Fibroblast of lung (primary cell): ENCODE results near the gene MTNR1B. TPM values are rescaled to one million over a fixed set of nuclear protein-coding genes. Genes with fewer than 3 reads are reported as not detected.
A peak's percentile ranks its signal among the peaks of the same experiment; 100 is the strongest.

Experiments used
- DNase-seq, 2 donors: peaks; one replicate each; pipeline versions ENCODE4 v3.0.0 to v3.0.0-alpha.2; 2010; ENCODE audit warnings: low read depth in 2 of 2
- H2AFZ ChIP-seq: 2 replicates; pipeline ENCODE4 v1.5.1; 2012; ENCODE audit warnings: low read length, control low read depth, inconsistent platforms
- H3K27ac ChIP-seq: 2 replicates; pipeline ENCODE4 v1.5.1; 2011; ENCODE audit warnings: low read length, control low read depth; ENCODE audit not compliant: insufficient read depth
- H3K27me3 ChIP-seq: 2 replicates; pipeline ENCODE4 v1.5.1; 2011; ENCODE audit warnings: mild to moderate bottlenecking, low read length; ENCODE audit not compliant: control insufficient read depth, insufficient read depth
- H3K36me3 ChIP-seq: 2 replicates; pipeline ENCODE4 v1.5.1; 2011; ENCODE audit warnings: low read length; ENCODE audit not compliant: control insufficient read depth, insufficient read depth
- H3K4me1 ChIP-seq: 2 replicates; pipeline ENCODE4 v1.5.1; 2011; ENCODE audit warnings: low read length; ENCODE audit not compliant: control insufficient read depth, insufficient read depth; ENCODE audit errors: extremely low read depth
- H3K4me2 ChIP-seq: 2 replicates; pipeline ENCODE4 v1.5.1; 2011; ENCODE audit warnings: low read length, control low read depth; ENCODE audit not compliant: insufficient read depth; ENCODE audit errors: extremely low read depth
- H3K4me3 ChIP-seq, 4 experiments: fragments of 200-600 bp in 1 of 4; sonication (generic) in 1 of 4; replicated peaks in 1 of 4; 2 replicates each; pipeline ENCODE4 v1.5.1; 2011 to 2016; ENCODE audit warnings: low read length in 4 of 4, low read depth in 3 of 4, mild to moderate bottlenecking in 3 of 4, control low read depth in 2 of 4, inconsistent platforms in 1 of 4, mixed read lengths in 1 of 4; ENCODE audit not compliant: insufficient read depth in 1 of 4; ENCODE audit errors: control extremely low read depth in 1 of 4
- H3K79me2 ChIP-seq: 2 replicates; pipeline ENCODE4 v1.5.1; 2012; ENCODE audit warnings: mild to moderate bottlenecking, low read length, inconsistent platforms; ENCODE audit not compliant: control insufficient read depth, insufficient read depth
- H3K9ac ChIP-seq: 2 replicates; pipeline ENCODE4 v1.5.1; 2011; ENCODE audit warnings: mild to moderate bottlenecking, low read length, control low read depth; ENCODE audit not compliant: insufficient read depth
- H3K9me3 ChIP-seq: 2 replicates; pipeline ENCODE4 v1.5.1; 2012; ENCODE audit warnings: low read depth, low read length; ENCODE audit not compliant: control insufficient read depth, insufficient read depth
- H4K20me1 ChIP-seq: 2 replicates; pipeline ENCODE4 v1.5.1; 2011; ENCODE audit warnings: low read length; ENCODE audit not compliant: control insufficient read depth, insufficient read depth; ENCODE audit errors: extremely low read depth
- EZH2 ChIP-seq: IDR thresholded peaks from 2 replicates; pipeline ENCODE4 v1.5.1; 2012; ENCODE audit warnings: low read length, control low read depth, mild to moderate bottlenecking; ENCODE audit errors: missing control alignments
- polyA plus RNA-seq, 2 donors: library from polyadenylated mRNA; depleted of rRNA in 1 of 2; stranded (reverse) in 1 of 2; unstranded in 1 of 2; fragments of >200 nt; gene quantifications; 2 replicates each; pipeline ENCODE4 v1.2.1, GENCODE V29; 2011 to 2012; ENCODE audit warnings: missing spikeins in 1 of 2
- total RNA-seq: library from RNA; depleted of rRNA; stranded (reverse); fragments of >200 nt; gene quantifications from 2 replicates; pipeline ENCODE4 v1.2.1, GENCODE V29; 2014
- TF ChIP-seq, protein P1 (sequence below), 2 donors: IDR thresholded peaks in 1 of 2; conservative IDR thresholded peaks in 1 of 2; 1 replicate in 1 of 2; 2 replicates in 1 of 2; pipeline ENCODE4 v1.5.1; 2011 to 2012; ENCODE audit warnings: low read length in 2 of 2, control low read depth in 1 of 2, inconsistent platforms in 1 of 2, low read depth in 1 of 2, mild to moderate bottlenecking in 1 of 2

Gene MTNR1B
- total and polyA plus RNA-seq, 2 donors (not counting 1 experiment from before 2014, with no cell fraction given): not detected

DNA sequence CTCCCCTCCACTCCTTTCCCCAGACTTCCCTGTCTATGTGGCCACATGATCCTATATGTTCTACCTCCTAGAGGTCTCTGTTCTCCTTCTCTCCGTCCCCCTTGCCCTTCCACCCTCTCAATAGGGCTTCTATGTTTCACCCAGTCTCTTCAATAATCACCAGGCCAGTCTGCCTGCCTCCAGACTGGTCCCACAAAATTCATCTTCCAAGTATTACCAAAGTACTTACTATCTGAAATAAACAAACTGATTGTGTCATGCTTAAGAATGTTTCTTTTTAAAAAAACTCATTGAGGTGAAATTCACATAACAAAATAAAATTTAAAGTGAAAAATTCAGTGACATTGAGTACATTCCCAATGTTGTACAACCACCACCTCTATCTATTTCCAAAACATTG, 44.2 kb downstream of the MTNR1B start:
- no peak overlapping the region for H3K4me3 ChIP-seq
- H3K27me3 ChIP-seq: no peaks in the 10 kb centered on the region
- no peak for DNase-seq
- H3K27ac ChIP-seq: no peak overlapping the region
- no peak overlapping the region for H2AFZ ChIP-seq
- no peak for TF ChIP-seq EZH2
- TF ChIP-seq, protein P1, sequence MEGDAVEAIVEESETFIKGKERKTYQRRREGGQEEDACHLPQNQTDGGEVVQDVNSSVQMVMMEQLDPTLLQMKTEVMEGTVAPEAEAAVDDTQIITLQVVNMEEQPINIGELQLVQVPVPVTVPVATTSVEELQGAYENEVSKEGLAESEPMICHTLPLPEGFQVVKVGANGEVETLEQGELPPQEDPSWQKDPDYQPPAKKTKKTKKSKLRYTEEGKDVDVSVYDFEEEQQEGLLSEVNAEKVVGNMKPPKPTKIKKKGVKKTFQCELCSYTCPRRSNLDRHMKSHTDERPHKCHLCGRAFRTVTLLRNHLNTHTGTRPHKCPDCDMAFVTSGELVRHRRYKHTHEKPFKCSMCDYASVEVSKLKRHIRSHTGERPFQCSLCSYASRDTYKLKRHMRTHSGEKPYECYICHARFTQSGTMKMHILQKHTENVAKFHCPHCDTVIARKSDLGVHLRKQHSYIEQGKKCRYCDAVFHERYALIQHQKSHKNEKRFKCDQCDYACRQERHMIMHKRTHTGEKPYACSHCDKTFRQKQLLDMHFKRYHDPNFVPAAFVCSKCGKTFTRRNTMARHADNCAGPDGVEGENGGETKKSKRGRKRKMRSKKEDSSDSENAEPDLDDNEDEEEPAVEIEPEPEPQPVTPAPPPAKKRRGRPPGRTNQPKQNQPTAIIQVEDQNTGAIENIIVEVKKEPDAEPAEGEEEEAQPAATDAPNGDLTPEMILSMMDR (conservative IDR thresholded peaks at IDR 0.05 in 1 of 2, IDR thresholded peaks at IDR 0.05 in 1 of 2; ENCODE audit: low read depth in 1 of 2, low read length in 2 of 2): no peak
- H3K4me2 ChIP-seq: no peak overlapping the region
- no peaks in the 10 kb centered on the region for H3K36me3 ChIP-seq
- H3K4me1 ChIP-seq: no peaks in the 10 kb centered on the region
- no peak overlapping the region for H3K9ac ChIP-seq
- H3K79me2 ChIP-seq: no peaks in the 10 kb centered on the region
- H4K20me1 ChIP-seq: no peaks in the 10 kb centered on the region
- no peaks in the 10 kb centered on the region for H3K9me3 ChIP-seq

- no peak overlapping the region for H3K4me3 ChIP-seq
- no peaks in the 10 kb centered on the region for H3K27me3 ChIP-seq
- no peaks in the 10 kb centered on the region for H3K36me3 ChIP-seq
- no peak overlapping the region for H2AFZ ChIP-seq
- no peaks in the 10 kb centered on the region for H4K20me1 ChIP-seq
- no peak overlapping the region for H3K4me2 ChIP-seq
- H3K9me3 ChIP-seq: no peaks in the 10 kb centered on the region
- peaks cover 10% of the 10 kb centered on the region for H3K4me1 ChIP-seq
- no peak overlapping the region for H3K9ac ChIP-seq
- DNase-seq: no peak
- H3K79me2 ChIP-seq: no peaks in the 10 kb centered on the region
- no peak overlapping the region for H3K27ac ChIP-seq
- TF ChIP-seq, protein P1 (conservative IDR thresholded peaks at IDR 0.05 in 1 of 2, IDR thresholded peaks at IDR 0.05 in 1 of 2; ENCODE audit: low read depth in 1 of 2, low read length in 2 of 2): no peak
- no peak for TF ChIP-seq EZH2
Measured at GRCh38 chr11:93016595-93016994, 47.1 kb downstream of the MTNR1B start.

DNA sequence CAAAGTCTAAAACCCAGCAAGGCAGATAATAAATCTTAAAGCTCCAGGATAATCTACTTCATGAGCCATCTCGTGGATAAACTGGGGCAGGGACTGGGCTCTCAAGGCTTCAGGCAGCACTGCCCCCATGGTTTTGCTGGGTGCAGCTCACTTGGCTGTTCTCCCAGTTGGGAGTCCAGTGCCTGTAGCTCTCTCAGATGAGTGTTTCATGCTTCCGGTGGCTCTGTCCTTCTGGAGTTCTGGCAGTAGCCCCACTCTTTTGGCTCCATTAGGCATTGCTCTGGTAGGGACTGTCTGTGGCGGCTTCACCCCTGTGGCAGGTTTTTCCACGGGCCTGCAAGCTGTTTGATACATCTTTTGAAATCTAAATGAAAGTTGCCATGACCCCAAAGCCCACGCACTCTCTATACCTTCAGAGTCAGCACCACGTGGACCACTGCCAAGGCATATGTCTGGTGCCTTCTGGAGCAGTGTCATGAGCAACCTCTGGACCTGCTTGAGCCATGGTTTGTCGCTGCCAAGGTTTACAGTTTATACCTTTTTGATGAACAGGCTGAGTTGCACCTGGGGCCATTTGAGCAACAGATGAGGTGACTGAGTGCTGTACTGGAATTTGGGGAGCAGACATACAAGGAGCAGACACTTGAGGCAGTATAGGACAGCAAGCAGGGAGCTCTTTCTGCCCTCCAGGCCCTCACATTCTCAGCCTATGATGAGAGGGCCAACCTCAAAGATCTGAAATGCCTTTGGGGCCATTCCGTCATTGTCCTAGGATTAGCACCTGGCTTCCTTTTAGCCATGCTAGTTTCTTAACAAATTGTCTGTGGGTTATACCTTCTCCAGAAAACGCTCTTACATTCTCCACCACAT, 48.6 kb downstream of the MTNR1B start:
- no peak for TF ChIP-seq EZH2
- TF ChIP-seq, protein P1 (conservative IDR thresholded peaks at IDR 0.05 in 1 of 2, IDR thresholded peaks at IDR 0.05 in 1 of 2; ENCODE audit: low read depth in 1 of 2, low read length in 2 of 2): no peak
- no peak overlapping the region for H2AFZ ChIP-seq
- no peak overlapping the region for H3K4me2 ChIP-seq
- no peak overlapping the region for H3K9ac ChIP-seq
- H3K4me1 ChIP-seq: peaks cover 10% of the 10 kb centered on the region
- no peak overlapping the region for H3K4me3 ChIP-seq
- H3K27ac ChIP-seq: no peak overlapping the region
- no peaks in the 10 kb centered on the region for H3K36me3 ChIP-seq
- no peaks in the 10 kb centered on the region for H4K20me1 ChIP-seq
- no peaks in the 10 kb centered on the region for H3K9me3 ChIP-seq
- H3K79me2 ChIP-seq: no peaks in the 10 kb centered on the region
- peak; percentile 28 to 84 for DNase-seq
- H3K27me3 ChIP-seq: no peaks in the 10 kb centered on the region
